Endothelial cell of umbilical vein (primary cell): ENCODE data around the gene RELN. TPM values are rescaled to one million over a fixed set of nuclear protein-coding genes. Genes with fewer than 3 reads are reported as not detected.

Source experiments
- BruUV-seq: library from RNA; stranded (reverse); fragments of 400-500 nt; replicated peaks from 2 replicates; lab custom pipeline; 2021; lab: Mats Ljungman, UMichigan
- CTCF ChIA-PET: fragments of 300-600, 350-600 bp; sonication (Branson Sonifier 250); formaldehyde crosslinking; loops from one replicate; lab custom pipeline; 2021; ENCODE audit warnings: antibody characterized with exemption, inconsistent platforms; lab: Charles Lee
- POLR2A ChIA-PET: fragments of 300-600, 350-600 bp; sonication (Branson Sonifier 250); formaldehyde crosslinking; loops from one replicate; lab custom pipeline; 2021; ENCODE audit warnings: antibody characterized with exemption, inconsistent platforms; lab: Charles Lee
- DNase-seq: peaks from one replicate; pipeline ENCODE4 v3.0.0-alpha.2; 2011; ENCODE audit warnings: low read depth, low spot score
- FAIRE-seq: peaks from 2 replicates; lab custom pipeline; 2011; peaks lifted over from hg19 to GRCh38; lab: Jason Lieb, UNC
- H2AFZ ChIP-seq: 2 replicates; pipeline ENCODE4 v1.6.0; 2012; ENCODE audit warnings: low read depth, low read length, control low read depth, inconsistent platforms
- H3K27ac ChIP-seq: 2 replicates; pipeline ENCODE4 v1.5.1; 2011; ENCODE audit warnings: low read depth, mild to moderate bottlenecking, control low read depth, low read length, moderate library complexity; ENCODE audit not compliant: insufficient read depth
- H3K27me3 ChIP-seq, 2 experiments: 2 replicates each; pipeline versions ENCODE4 v1.6.0 to v1.6.1; 2011; ENCODE audit warnings: low read length in 2 of 2, mixed read lengths in 1 of 2; ENCODE audit not compliant: control insufficient read depth in 2 of 2, insufficient read depth in 2 of 2
- H3K36me3 ChIP-seq, 2 experiments: 2 replicates in 1 of 2; 3 replicates in 1 of 2; pipeline ENCODE4 v1.5.1; 2011; ENCODE audit warnings: low read length in 2 of 2, mild to moderate bottlenecking in 1 of 2, moderate library complexity in 1 of 2; ENCODE audit not compliant: control insufficient read depth in 2 of 2, insufficient read depth in 2 of 2; ENCODE audit errors: extremely low read depth in 1 of 2
- H3K4me1 ChIP-seq: 3 replicates; pipeline ENCODE4 v1.5.1; 2011; ENCODE audit warnings: mild to moderate bottlenecking, low read length; ENCODE audit not compliant: control insufficient read depth, insufficient read depth; ENCODE audit errors: extremely low read depth
- H3K4me2 ChIP-seq: 2 replicates; pipeline ENCODE4 v1.6.1; 2011; ENCODE audit warnings: low read length, control low read depth, mixed read lengths; ENCODE audit not compliant: insufficient read depth
- H3K4me3 ChIP-seq, 3 experiments: fragments of 200-600 bp in 1 of 3; sonication (generic), shearing (Covaris generic) in 1 of 3; replicated peaks in 1 of 3; 2 replicates each; pipeline ENCODE4 v1.5.1; 2011 to 2016; ENCODE audit warnings: control low read depth in 3 of 3, low read length in 3 of 3, mild to moderate bottlenecking in 2 of 3, inconsistent platforms in 1 of 3, low read depth in 1 of 3, moderate library complexity in 1 of 3; ENCODE audit not compliant: insufficient read depth in 1 of 3
- H3K79me2 ChIP-seq: 2 replicates; pipeline ENCODE4 v1.6.0; 2012; ENCODE audit warnings: low read length, inconsistent platforms; ENCODE audit not compliant: control insufficient read depth, insufficient read depth
- H3K9ac ChIP-seq: replicated peaks from 2 replicates; pipeline ENCODE3; 2011; ENCODE audit warnings: low read length, control low read depth; ENCODE audit not compliant: insufficient read depth; ENCODE audit errors: extremely low read depth
- H3K9me1 ChIP-seq: replicated peaks from 3 replicates; pipeline ENCODE4 v1.6.0; 2011; ENCODE audit warnings: mild to moderate bottlenecking, low read length; ENCODE audit not compliant: control insufficient read depth, insufficient read depth; ENCODE audit errors: extremely low read depth
- H3K9me3 ChIP-seq: replicated peaks from 2 replicates; pipeline ENCODE4 v1.5.1; 2012; ENCODE audit warnings: low read length, inconsistent platforms; ENCODE audit not compliant: control insufficient read depth, insufficient read depth
- H4K20me1 ChIP-seq: replicated peaks from 2 replicates; pipeline ENCODE3; 2011; ENCODE audit warnings: mild to moderate bottlenecking, low read length; ENCODE audit not compliant: control insufficient read depth, insufficient read depth; ENCODE audit errors: extremely low read depth
- CTCF ChIP-seq, 2 donors: IDR thresholded peaks; 1 replicate in 1 of 2; 2 replicates in 1 of 2; pipeline ENCODE4 v1.5.1; 2011; ENCODE audit warnings: low read length in 2 of 2, mild to moderate bottlenecking in 2 of 2, moderate library complexity in 2 of 2, control low read depth in 1 of 2, inconsistent platforms in 1 of 2, low read depth in 1 of 2; ENCODE audit not compliant: insufficient read depth in 1 of 2; ENCODE audit errors: extremely low read depth in 1 of 2
- EZH2 ChIP-seq: IDR thresholded peaks from 2 replicates; pipeline ENCODE4 v1.6.1; 2012; ENCODE audit warnings: borderline replicate concordance, low read depth, mild to moderate bottlenecking, moderate library complexity, low read length, inconsistent platforms; ENCODE audit not compliant: severe bottlenecking
- GATA2 ChIP-seq: IDR thresholded peaks from 2 replicates; pipeline ENCODE4 v1.7.0; 2011; ENCODE audit warnings: low read depth, mild to moderate bottlenecking, moderate library complexity, mixed read lengths, low read length; ENCODE audit not compliant: insufficient read length, insufficient read depth
- JUN ChIP-seq: IDR thresholded peaks from 2 replicates; pipeline ENCODE4 v1.6.1; 2011; ENCODE audit warnings: borderline replicate concordance, low read depth; ENCODE audit not compliant: insufficient read length, insufficient read depth
- MAX ChIP-seq: IDR thresholded peaks from 2 replicates; pipeline ENCODE4 v1.6.1; 2011; ENCODE audit not compliant: insufficient read depth, insufficient read length
- POLR2A ChIP-seq: IDR thresholded peaks from 2 replicates; pipeline ENCODE4 v1.6.1; 2012; ENCODE audit warnings: low read depth, mild to moderate bottlenecking, control low read depth, low read length
- dilution Hi-C: fragments of 300-500 bp; cut with MboI; formaldehyde crosslinking; loops from one replicate; pipeline ENCODE4 v1.15.0; 2019; ENCODE audit warnings: low sequenced_read_pairs; ENCODE audit not compliant: extremely low pct_ligation_motif_present
- intact Hi-C: fragments of 100-400 bp; cut with micrococcal nuclease; formaldehyde crosslinking; loops from one replicate; pipeline ENCODE4 v1.10.0; 2022
- polyA plus RNA-seq, 4 experiments: library from polyadenylated mRNA; depleted of rRNA in 3 of 4; stranded (reverse) in 3 of 4; unstranded in 1 of 4; fragments of >200 nt; gene quantifications; 2 replicates each; pipeline versions ENCODE4 v1.2.1 to v1.2.3, GENCODE V29; 2011 to 2012; ENCODE audit warnings: missing spikeins in 1 of 4
- total RNA-seq: library from RNA; stranded (reverse); gene quantifications from 2 replicates; pipeline ENCODE4 v1.2.3, GENCODE V29; 2021

Gene RELN
- total and polyA plus RNA-seq, 2 donors (not counting 3 experiments of a cell fraction or from before 2014, with no cell fraction given): 0.15 to 0.22 TPM

GRCh38 chr7:103577059-103577458 is 412.4 kb downstream of the RELN start:
- H2AFZ ChIP-seq: no peak overlapping the region
- ChIA-PET POLR2A (no interaction called here), CTCF (interaction anchor here (1.6 to 5.4 kb wide), 2 partner anchors 520 to 1342 kb away, joined by 7 to 36 read pairs; no protein-coding TSS in a partner anchor)
- no TSS peak for BruUV-seq
- dilution Hi-C loops: no loop called here
- H3K27me3 ChIP-seq: peaks cover 1 to 5% of the 10 kb centered on the region in 2 experiments
- H3K27ac ChIP-seq: no peak overlapping the region
- H3K36me3 ChIP-seq: no peaks in the 10 kb centered on the region
- FAIRE-seq (no peak), DNase-seq (no peak)
- no peaks in the 10 kb centered on the region for H4K20me1 ChIP-seq
- H3K4me3 ChIP-seq: no peak overlapping the region
- TF ChIP-seq EZH2 (no peak), CTCF (IDR thresholded peaks at IDR 0.05; ENCODE audit: extremely low read depth in 1 of 2, insufficient read depth in 1 of 2, low read depth in 1 of 2, low read length in 2 of 2) (no peak), POLR2A (no peak), JUN (no peak), GATA2 (no peak), MAX (no peak)
- intact Hi-C loops: loop anchor here (10.0 kb wide), 1 partner anchor 408 kb away; the partner anchor contains the start of gene RELN
- no peaks in the 10 kb centered on the region for H3K4me1 ChIP-seq
- H3K9ac ChIP-seq: no peak overlapping the region
- no peaks in the 10 kb centered on the region for H3K9me3 ChIP-seq
- H3K79me2 ChIP-seq: no peaks in the 10 kb centered on the region
- H3K9me1 ChIP-seq: no peaks in the 10 kb centered on the region
- no peak overlapping the region for H3K4me2 ChIP-seq
